ENCODE results near the gene FNDC4.
"Not testable (repeated sequence)": the region's sequence is repeated elsewhere in the genome, so short reads cannot be mapped to it uniquely, and the experiment has no call there.

Gene FNDC4, protein sequence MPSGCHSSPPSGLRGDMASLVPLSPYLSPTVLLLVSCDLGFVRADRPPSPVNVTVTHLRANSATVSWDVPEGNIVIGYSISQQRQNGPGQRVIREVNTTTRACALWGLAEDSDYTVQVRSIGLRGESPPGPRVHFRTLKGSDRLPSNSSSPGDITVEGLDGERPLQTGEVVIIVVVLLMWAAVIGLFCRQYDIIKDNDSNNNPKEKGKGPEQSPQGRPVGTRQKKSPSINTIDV

DNA sequence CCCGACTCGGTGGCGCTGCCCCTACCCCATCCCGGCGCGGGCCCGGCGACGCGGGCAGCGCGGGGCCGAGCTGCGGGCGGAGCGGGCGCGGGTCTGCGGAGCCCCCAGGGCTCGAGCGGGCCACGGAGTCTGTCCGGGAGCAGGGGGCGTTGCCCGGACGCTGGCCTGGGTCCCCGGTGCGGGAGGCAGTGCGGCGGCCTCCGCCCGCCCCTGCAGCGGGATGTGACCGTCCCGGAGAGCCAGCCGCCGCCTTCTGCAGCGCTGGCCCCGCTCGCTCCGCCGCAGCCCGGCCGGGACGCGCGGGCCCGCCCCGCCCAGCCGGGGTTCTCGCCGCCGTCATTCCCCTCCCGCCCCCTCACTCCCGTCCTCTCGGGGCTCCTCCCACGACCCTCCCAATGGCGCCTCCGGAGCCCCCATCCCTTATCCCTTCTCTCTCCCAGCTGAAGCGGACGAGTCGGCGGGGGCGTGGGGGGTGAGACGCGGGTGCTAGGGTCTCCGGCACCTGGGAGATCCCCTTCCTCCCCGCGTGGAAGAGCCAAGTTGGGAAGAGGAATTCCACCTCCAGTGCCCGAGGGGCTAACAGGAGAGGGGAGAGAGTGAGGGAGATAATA, at the start of gene FNDC4:
FNDC4 (minus strand) TSS at position 257 of the 611 bp plus-strand sequence. CDS start 521 bp downstream, outside the sequence.
- TF ChIP-seq, protein P1, sequence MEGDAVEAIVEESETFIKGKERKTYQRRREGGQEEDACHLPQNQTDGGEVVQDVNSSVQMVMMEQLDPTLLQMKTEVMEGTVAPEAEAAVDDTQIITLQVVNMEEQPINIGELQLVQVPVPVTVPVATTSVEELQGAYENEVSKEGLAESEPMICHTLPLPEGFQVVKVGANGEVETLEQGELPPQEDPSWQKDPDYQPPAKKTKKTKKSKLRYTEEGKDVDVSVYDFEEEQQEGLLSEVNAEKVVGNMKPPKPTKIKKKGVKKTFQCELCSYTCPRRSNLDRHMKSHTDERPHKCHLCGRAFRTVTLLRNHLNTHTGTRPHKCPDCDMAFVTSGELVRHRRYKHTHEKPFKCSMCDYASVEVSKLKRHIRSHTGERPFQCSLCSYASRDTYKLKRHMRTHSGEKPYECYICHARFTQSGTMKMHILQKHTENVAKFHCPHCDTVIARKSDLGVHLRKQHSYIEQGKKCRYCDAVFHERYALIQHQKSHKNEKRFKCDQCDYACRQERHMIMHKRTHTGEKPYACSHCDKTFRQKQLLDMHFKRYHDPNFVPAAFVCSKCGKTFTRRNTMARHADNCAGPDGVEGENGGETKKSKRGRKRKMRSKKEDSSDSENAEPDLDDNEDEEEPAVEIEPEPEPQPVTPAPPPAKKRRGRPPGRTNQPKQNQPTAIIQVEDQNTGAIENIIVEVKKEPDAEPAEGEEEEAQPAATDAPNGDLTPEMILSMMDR (IDR thresholded peaks at IDR 0.05; ENCODE audit: extremely low read depth, insufficient read depth, missing control alignments), result no peak
- in situ Hi-C loops (cut with MboI; ENCODE audit: low pct_unique_long_range_greater_than_20kb, low sequenced_read_pairs, unreplicated experiment), result no loop called here
- no peak for DNase-seq (ENCODE audit: low spot score)

GRCh38 chr2:27544143-27544821, 49.3 kb upstream of the FNDC4 start:
- DNase-seq (ENCODE audit: low spot score), result no peak
- TF ChIP-seq, protein P1 (IDR thresholded peaks at IDR 0.05; ENCODE audit: extremely low read depth, insufficient read depth, missing control alignments), result no peak
- in situ Hi-C loops (cut with MboI; ENCODE audit: low pct_unique_long_range_greater_than_20kb, low sequenced_read_pairs, unreplicated experiment), result no loop called here

DNA sequence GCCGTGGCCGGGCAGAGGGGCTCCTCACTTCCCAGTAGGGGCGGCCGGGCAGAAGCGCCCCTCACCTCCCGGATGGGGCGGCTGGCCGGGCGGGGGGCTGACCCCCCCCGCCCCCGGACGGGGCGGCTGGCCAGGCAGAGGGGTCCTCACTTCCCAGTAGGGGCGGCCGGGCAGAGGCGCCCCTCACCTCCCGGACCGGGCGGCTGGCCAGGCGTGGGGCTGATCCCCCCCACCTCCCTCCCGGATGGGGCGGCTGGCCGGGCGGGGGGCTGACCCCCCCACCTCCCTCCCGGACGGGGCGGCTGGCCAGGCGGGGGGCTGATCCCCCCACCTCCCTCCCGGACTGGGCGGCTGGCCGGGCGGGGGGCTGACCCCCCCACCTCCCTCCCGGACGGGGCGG, 44.6 kb upstream of the FNDC4 start:
- DNase-seq (ENCODE audit: low spot score); in situ Hi-C loops (cut with MboI; ENCODE audit: low pct_unique_long_range_greater_than_20kb, low sequenced_read_pairs, unreplicated experiment): not testable (repeated sequence)

DNA sequence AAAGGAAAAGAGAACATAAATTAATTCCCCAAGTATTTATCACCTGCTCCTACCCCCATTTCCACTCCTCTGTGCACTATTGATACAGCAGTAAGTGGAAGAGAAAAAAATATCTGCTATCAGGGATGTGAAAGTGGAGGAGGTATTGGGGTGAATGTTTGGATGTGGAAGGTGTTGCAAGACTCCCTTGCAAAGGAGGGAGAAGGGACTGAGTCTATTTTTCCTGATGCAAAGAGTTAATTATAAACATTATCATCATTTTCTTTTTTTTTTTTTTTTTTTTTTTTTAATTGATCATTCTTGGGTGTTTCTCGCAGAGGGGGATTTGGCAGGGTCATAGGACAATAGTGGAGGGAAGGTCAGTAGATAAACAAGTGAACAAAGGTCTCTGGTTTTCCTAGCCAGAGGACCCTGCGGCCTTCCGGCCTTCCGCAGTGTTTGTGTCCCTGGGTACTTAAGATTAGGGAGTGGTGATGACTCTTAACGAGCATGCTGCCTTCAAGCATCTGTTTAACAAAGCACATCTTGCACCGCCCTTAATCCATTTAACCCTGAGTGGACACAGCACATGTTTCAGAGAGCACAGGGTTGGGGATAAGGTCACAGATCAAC, 43.9 kb upstream of the FNDC4 start:
- in situ Hi-C loops (cut with MboI; ENCODE audit: low pct_unique_long_range_greater_than_20kb, low sequenced_read_pairs, unreplicated experiment), result not testable (repeated sequence)

GRCh38 chr2:27537287-27537686, 42.3 kb upstream of the FNDC4 start:
- no peak for DNase-seq (ENCODE audit: low spot score)
- in situ Hi-C loops (cut with MboI; ENCODE audit: low pct_unique_long_range_greater_than_20kb, low sequenced_read_pairs, unreplicated experiment), result no loop called here
- TF ChIP-seq, protein P1 (IDR thresholded peaks at IDR 0.05; ENCODE audit: extremely low read depth, insufficient read depth, missing control alignments), result no peak

More for the DNA sequence above, 43.9 kb upstream of the FNDC4 start:
- not testable (repeated sequence) for DNase-seq (ENCODE audit: low spot score)

DNA sequence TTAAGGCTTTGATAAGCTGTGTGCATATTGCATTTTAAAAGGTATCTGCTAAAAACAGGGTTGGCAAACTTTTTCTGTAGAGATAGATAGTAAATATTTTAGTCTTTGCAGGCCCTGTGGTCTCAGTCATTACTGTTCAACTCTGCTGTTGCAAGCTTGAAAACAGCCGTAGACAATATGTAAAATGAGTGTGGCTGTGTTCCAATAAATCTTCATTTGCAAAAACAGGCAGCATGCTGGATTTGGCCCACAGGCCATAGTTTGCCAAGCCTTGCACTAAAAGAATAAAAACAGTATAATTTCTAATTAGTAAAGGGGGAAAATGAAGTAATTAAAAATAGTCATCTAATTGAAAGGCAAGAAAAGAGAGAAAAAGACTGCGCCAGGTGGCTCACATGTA, 37.0 kb upstream of the FNDC4 start:
- in situ Hi-C loops (cut with MboI; ENCODE audit: low pct_unique_long_range_greater_than_20kb, low sequenced_read_pairs, unreplicated experiment), result no loop called here
- TF ChIP-seq, protein P1 (IDR thresholded peaks at IDR 0.05; ENCODE audit: extremely low read depth, insufficient read depth, missing control alignments), result no peak
- no peak for DNase-seq (ENCODE audit: low spot score)

GRCh38 chr2:27527182-27527581, 32.2 kb upstream of the FNDC4 start:
- no peak for DNase-seq (ENCODE audit: low spot score)
- in situ Hi-C loops (cut with MboI; ENCODE audit: low pct_unique_long_range_greater_than_20kb, low sequenced_read_pairs, unreplicated experiment), result no loop called here
- TF ChIP-seq, protein P1 (IDR thresholded peaks at IDR 0.05; ENCODE audit: extremely low read depth, insufficient read depth, missing control alignments), result no peak

Data from GM13977 (cell line).